NCI-H526 (cell line): ENCODE results near the gene HILPDA.
A peak's percentile ranks its signal among the peaks of the same experiment; 100 is the strongest.

Experiments
- DNase-seq, 2 experiments: peaks; one replicate each; lab custom pipeline; 2025; lab: John Stamatoyannopoulos, UW

The HILPDA gene

GRCh38 chr7:128455543-128456254 is at the start of gene HILPDA:
Gene HILPDA, plus strand, starts transcription at chr7:128455878. Its CDS starts 1,391 bp downstream, at chr7:128457269.
- DNase-seq: peak; percentile 78 to 97

- DNase-seq: peak in 1 of 2 experiments; percentile 62
Measured at GRCh38 chr7:128406314-128407232, 49.1 kb upstream of the HILPDA start.

GRCh38 chr7:128407233-128407589 is 48.5 kb upstream of the HILPDA start:
- no peak for DNase-seq

- no peak for DNase-seq
Measured at GRCh38 chr7:128407751-128408708, 47.6 kb upstream of the HILPDA start.

GRCh38 chr7:128408709-128409595 is 46.7 kb upstream of the HILPDA start:
- DNase-seq: peak in 1 of 2 experiments; percentile 47

- peak; percentile 65 to 89 for DNase-seq
Measured at GRCh38 chr7:128409596-128410450, 45.9 kb upstream of the HILPDA start, which contains the start of gene IMPDH1. Gene IMPDH1, minus strand, starts transcription at chr7:128409982. Its CDS starts 81 bp downstream, at chr7:128409901.

GRCh38 chr7:128410451-128410753 is 45.3 kb upstream of the HILPDA start:
- DNase-seq: no peak

- DNase-seq: no peak
Measured at GRCh38 chr7:128415217-128415785, 40.4 kb upstream of the HILPDA start.

- no peak for DNase-seq
Measured at GRCh38 chr7:128417071-128417470, 38.6 kb upstream of the HILPDA start.

GRCh38 chr7:128419257-128419656 is 36.4 kb upstream of the HILPDA start:
- DNase-seq: no peak

- DNase-seq: no peak
Measured at GRCh38 chr7:128420773-128421172, 34.9 kb upstream of the HILPDA start.

GRCh38 chr7:128421384-128421783 is 34.3 kb upstream of the HILPDA start:
- no peak for DNase-seq

GRCh38 chr7:128422037-128422436 is 33.6 kb upstream of the HILPDA start:
- DNase-seq: no peak

GRCh38 chr7:128422842-128423241 is 32.8 kb upstream of the HILPDA start:
- DNase-seq: no peak

GRCh38 chr7:128424686-128425275 is 30.9 kb upstream of the HILPDA start:
- no peak for DNase-seq

- DNase-seq: peak; percentile 9 to 82
Measured at GRCh38 chr7:128425850-128426249, 29.8 kb upstream of the HILPDA start.

GRCh38 chr7:128427289-128427891 is 28.3 kb upstream of the HILPDA start:
- peak; percentile 34 to 84 for DNase-seq

GRCh38 chr7:128430207-128430606 is 25.5 kb upstream of the HILPDA start:
- no peak for DNase-seq

- peak; percentile 12 to 62 for DNase-seq
Measured at GRCh38 chr7:128431221-128431620, 24.5 kb upstream of the HILPDA start.
